ENCODE results near the gene PTPRN. TPM values are rescaled to one million over a fixed set of nuclear protein-coding genes. Genes with fewer than 3 reads are reported as not detected.
"Not testable (repeated sequence)": the region's sequence is repeated elsewhere in the genome, so short reads cannot be mapped to it uniquely, and the experiment has no call there.

The PTPRN gene
- total RNA-seq, 1 donor from 2014 or later, result 0.38 TPM

DNA sequence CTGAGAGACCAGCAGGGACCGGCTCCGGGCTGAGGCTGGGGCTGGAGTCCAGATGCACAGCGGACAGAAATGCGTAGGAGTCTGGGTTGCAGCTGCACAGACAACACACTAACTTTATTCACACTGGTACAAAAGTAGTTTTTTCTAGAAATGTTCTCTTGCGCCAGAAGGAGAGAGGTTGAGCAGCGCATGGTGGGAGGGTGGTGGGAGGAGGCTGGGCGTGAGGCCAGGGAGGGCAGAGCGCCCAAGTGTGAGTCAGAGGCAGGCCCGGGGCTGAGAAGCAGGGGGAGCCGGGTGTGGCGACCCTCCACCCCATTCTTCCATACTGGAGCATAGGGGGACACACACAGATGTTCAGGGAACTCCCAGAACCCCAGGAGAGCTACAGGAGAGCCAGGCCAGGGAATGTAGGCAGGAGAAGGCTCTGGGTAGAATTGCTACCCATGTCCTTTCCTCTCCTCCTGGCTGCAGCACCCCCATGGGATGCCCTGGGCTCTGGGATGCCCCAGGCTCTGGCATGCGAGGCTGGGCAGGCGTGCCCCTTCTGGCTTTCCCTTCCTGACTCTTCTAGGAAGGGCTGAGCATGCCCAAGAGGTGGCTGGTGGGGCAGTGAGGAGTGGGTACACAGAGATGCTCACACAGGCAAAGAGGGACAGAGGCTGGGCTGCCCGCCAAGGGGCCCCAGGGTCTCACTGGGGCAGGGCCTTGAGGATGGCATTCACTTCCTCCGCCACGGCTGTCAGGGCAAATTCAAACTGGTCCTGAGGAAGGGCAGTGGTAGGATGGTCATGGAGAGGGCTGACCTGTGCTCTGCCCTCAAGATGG, 19.5 kb downstream of the PTPRN start:
- no peak for TF ChIP-seq CTCF (IDR thresholded peaks at IDR 0.05; ENCODE audit: unreplicated experiment)
- Mint-ChIP-seq H3K4me3 (no peak overlapping the region), H3K9me3 (no peaks in the 10 kb centered on the region), H3K27me3 (ENCODE audit: low read depth) (peaks cover 3% of the 10 kb centered on the region), H3K27ac (no peak overlapping the region), H3K36me3 (no peaks in the 10 kb centered on the region), H3K4me1 (peaks cover 12% of the 10 kb centered on the region)
- DNase-seq (ENCODE audit: low spot score in 2 of 2, unreplicated experiment in 2 of 2), result no peak

DNA sequence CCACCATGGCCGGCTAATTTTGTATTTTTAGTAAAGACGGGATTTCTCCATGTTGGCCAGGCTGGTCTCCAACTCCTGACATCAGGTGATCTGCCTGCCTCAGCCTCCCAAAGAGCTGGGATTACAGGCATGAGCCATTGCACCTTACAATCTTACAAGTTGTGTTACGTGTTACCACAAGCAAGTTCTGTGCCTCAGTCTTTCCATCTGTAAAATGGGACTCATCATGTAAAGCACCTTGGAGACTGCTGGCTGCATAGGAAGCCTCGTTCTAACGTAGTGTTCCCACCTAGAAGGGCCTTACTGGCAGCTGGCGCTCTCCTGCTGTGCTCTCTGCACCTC, 20.0 kb downstream of the PTPRN start:
- no peaks in the 10 kb centered on the region for H3K36me3 Mint-ChIP-seq
- no peak overlapping the region for H3K4me3 Mint-ChIP-seq
- no peak for TF ChIP-seq CTCF (IDR thresholded peaks at IDR 0.05; ENCODE audit: unreplicated experiment)
- no peak overlapping the region for H3K27ac Mint-ChIP-seq
- peaks cover 9% of the 10 kb centered on the region for H3K4me1 Mint-ChIP-seq
- DNase-seq (ENCODE audit: low spot score in 2 of 2, unreplicated experiment in 2 of 2), result no peak
- H3K9me3 Mint-ChIP-seq, result no peaks in the 10 kb centered on the region
- H3K27me3 Mint-ChIP-seq (ENCODE audit: low read depth), result peaks cover 1% of the 10 kb centered on the region

DNA sequence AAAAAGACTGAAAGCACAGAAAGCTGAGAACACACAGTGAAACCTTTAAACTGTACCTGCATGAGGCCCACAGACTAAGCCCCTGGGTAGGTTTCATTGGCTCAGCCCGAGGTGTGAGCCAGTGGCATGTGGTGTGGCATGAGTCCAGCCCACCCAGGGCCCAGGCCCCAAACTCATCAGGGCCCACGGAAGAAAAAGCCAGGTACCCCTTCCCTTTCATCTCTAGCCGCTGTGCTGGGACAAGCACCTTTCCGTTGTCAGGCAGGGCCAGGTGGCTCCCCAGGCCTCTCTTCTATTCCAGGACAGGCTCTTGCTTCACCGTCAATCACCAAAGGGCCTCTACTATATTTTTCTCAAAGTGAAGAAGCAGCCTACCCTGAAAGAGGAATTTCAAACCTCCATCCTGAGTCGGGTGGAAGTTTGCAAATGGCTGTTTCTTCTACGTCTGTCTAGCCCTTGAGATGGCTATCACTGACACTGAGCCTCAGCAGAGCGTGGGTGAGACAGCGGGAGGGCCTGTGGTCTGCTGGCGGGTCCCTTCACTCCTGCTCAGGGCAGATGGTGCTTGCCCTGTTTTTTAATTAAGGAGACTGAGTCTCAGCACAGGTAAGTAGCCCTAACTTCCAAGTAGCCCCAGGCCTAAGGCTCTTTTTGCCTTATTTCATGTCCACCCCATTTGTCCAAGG, 21.5 kb downstream of the PTPRN start:
- peaks cover 10% of the 10 kb centered on the region for H3K36me3 Mint-ChIP-seq
- TF ChIP-seq CTCF (IDR thresholded peaks at IDR 0.05; ENCODE audit: unreplicated experiment), result no peak
- peaks cover 6% of the 10 kb centered on the region for H3K4me1 Mint-ChIP-seq
- H3K4me3 Mint-ChIP-seq, result no peak overlapping the region
- H3K27me3 Mint-ChIP-seq (ENCODE audit: low read depth), result peaks cover 1% of the 10 kb centered on the region
- H3K27ac Mint-ChIP-seq, result no peak overlapping the region
- H3K9me3 Mint-ChIP-seq, result no peaks in the 10 kb centered on the region
- no peak for DNase-seq (ENCODE audit: low spot score in 2 of 2, unreplicated experiment in 2 of 2)

GRCh38 chr2:219287116-219287440, 22.1 kb downstream of the PTPRN start:
- not testable (repeated sequence) for DNase-seq (ENCODE audit: low spot score in 2 of 2, unreplicated experiment in 2 of 2); H3K9me3 Mint-ChIP-seq; H3K4me1 Mint-ChIP-seq; H3K27me3 Mint-ChIP-seq (ENCODE audit: low read depth); H3K36me3 Mint-ChIP-seq; H3K4me3 Mint-ChIP-seq; H3K27ac Mint-ChIP-seq

GRCh38 chr2:219286436-219287115, 22.6 kb downstream of the PTPRN start:
- no peaks in the 10 kb centered on the region for H3K9me3 Mint-ChIP-seq
- no peak overlapping the region for H3K4me3 Mint-ChIP-seq
- TF ChIP-seq CTCF (IDR thresholded peaks at IDR 0.05; ENCODE audit: unreplicated experiment), result no peak
- H3K27ac Mint-ChIP-seq, result no peak overlapping the region
- H3K4me1 Mint-ChIP-seq, result peaks cover 6% of the 10 kb centered on the region
- no peak for DNase-seq (ENCODE audit: low spot score in 2 of 2, unreplicated experiment in 2 of 2)
- peaks cover 1% of the 10 kb centered on the region for H3K27me3 Mint-ChIP-seq (ENCODE audit: low read depth)
- H3K36me3 Mint-ChIP-seq, result peaks cover 10% of the 10 kb centered on the region

- H3K27me3 Mint-ChIP-seq (ENCODE audit: low read depth), result peaks cover under 1% of the 10 kb centered on the region
- H3K4me1 Mint-ChIP-seq, result peaks cover 6% of the 10 kb centered on the region
- no peak overlapping the region for H3K4me3 Mint-ChIP-seq
Observed at GRCh38 chr2:219285894-219286425, 23.2 kb downstream of the PTPRN start.

More at GRCh38 chr2:219285894-219286425, 23.2 kb downstream of the PTPRN start:
- no peak for DNase-seq (ENCODE audit: low spot score in 2 of 2, unreplicated experiment in 2 of 2)
- Mint-ChIP-seq H3K9me3 (no peaks in the 10 kb centered on the region), H3K36me3 (peaks cover 10% of the 10 kb centered on the region), H3K27ac (no peak overlapping the region)
- no peak for TF ChIP-seq CTCF (IDR thresholded peaks at IDR 0.05; ENCODE audit: unreplicated experiment)
